Hematopoietic multipotent progenitor cell (in vitro differentiated cells): ENCODE results near the gene TYRP1. TPM values are rescaled to one million over a fixed set of nuclear protein-coding genes. Genes with fewer than 3 reads are reported as not detected.

Experiments used
- DNase-seq, 3 donors: peaks; one replicate each; pipeline ENCODE4 v3.0.0-alpha.2; 2011 to 2015; ENCODE audit warnings: low read depth in 2 of 3, low spot score in 2 of 3
- total RNA-seq: library from RNA; depleted of rRNA; stranded (reverse); fragments of >200 nt; gene quantifications from one replicate; pipeline ENCODE4 v1.2.3, GENCODE V29; 2012

The TYRP1 gene
- total RNA-seq, 1 donor: not detected

DNA sequence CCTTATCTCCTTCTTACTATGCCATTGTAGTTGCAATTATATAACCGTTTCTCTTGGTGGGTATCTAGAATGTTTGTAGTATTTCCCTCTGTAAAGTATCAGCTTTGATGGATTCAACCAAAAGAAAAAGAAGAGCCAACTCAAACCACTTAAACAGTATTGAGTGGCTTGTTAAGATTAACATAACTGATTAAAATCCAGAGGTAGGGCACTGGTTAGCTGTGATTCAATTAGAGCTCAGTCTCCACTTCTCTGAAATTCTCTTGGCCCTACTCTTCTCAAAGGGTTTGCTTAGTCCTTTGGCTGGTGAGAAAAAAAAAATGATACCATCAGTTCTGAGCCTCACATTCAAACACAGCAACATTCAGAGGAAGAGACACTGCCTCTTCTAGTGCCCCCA lies 37.0 kb downstream of the TYRP1 start:
- no peak for DNase-seq

DNA sequence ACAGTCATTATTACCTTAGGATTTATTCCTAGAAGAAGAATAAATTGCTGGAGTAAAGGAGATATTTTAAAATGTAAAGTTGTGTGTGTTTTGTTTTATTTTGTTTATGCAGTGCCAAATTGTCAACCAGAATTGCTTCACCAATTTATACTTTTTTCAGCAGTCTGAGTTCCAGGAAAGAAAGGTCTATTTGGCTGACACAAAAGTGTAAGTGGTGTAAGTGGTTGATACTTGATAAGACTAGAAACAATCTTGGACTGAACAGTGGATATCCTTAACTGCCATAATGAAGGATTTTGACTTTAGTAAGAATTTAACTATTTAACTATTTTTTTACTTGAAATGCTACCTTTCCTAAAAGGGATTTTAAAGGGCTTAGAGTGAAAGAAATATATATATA lies 37.7 kb downstream of the TYRP1 start:
- DNase-seq: no peak

DNA sequence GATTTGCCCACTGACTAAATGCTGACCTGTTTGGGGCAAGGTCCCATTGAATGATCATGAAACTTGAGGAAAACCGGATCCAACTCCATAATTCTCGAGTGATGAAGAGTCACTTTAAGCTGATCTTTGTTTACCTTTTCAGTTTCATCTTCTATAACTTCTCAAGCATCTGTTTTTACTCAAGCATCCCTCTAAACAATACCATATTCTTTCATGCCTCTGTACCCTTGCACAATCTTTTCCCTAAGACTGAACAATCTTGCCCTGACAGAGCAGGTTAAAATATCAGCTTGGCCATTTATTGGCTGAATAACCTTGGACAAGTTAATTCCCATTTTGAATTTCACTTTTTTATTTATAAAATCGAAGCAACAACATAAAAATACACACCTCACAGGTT lies 39.8 kb downstream of the TYRP1 start:
- DNase-seq: no peak

DNA sequence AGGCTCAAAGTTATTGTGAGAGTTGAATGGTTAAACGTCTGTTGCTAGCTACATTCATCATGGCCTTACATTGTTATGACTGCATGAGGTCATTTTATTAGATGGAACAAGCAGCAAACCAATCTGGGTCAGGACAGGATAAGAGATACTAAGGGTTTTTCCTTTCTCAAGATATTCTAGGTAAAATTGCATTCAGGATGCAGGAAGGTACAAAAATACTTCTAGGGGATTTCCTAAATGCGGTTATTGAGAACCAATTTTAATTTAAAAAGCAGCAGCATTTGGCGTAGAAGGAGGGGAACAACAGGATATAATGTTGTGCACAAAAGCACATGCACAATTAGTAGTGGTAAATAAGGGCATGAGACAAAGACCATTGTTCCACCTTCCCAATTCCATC lies 42.5 kb downstream of the TYRP1 start:
- DNase-seq: no peak

DNA sequence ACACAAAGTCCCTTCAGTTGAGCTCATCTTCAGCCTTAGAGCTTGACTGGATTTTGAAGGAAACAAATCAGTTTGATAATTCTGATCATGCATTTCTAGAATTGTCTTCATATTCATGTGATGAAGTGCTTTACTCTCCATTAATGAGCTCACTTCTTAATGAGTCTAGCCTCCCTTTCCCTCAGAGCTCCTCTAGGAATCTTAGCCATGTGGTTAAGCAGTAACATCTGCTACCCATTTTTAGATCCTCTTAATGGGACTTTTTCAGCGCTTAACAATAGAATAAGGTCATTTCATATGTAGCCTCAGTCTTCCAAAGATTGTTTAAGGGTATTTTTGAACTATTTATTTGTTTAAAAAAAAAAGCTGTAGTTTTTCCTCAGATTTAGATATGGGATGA lies 44.7 kb downstream of the TYRP1 start:
- no peak for DNase-seq

DNA sequence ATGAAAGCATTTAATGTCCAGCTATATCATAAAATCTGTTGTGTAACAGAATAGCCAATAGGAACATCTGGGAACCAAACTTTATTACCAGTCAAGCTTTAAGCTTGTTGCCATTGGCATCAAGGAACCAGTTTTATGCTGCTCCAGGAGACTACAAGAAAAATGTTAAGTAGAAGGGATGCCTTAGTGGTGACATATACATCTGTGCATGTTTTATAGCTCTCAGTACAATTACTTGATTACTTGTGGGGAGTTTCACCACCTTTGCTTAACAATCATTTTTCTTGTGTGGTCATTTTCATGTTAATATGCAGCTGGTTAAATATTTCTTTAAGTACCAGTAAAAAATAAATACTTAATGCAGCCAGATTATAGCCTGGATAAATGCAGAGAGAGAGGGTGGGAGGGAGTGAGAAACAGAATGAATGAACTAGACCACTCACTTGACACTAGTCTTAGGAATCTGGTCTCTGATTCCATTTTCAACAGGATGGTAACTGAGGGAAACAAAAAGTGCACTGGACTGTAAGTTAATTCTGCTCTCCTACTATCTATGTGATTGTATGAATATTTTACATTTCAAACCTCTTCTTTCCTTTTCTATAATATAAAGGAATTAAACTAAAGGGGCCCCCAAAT lies 45.9 kb downstream of the TYRP1 start:
- DNase-seq: no peak

DNA sequence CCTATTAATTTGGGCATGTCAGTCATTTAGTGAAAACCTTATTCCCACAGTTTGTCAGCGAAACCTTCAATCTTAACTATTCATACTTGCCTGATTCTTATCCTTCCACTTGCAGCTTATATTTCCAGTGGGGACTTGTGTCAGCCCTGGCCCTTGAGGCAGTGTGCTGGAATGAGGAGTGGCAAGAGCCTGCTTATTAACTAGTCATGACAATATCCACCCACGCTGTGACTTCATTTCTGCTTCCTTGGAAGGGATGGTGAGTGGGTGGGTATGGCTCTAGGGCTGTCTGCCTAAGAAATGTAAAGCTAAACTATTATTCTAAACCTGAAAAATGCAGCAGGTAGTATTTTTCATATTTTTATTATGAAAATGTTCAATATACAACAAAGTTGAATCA lies 47.7 kb downstream of the TYRP1 start:
- DNase-seq: no peak

DNA sequence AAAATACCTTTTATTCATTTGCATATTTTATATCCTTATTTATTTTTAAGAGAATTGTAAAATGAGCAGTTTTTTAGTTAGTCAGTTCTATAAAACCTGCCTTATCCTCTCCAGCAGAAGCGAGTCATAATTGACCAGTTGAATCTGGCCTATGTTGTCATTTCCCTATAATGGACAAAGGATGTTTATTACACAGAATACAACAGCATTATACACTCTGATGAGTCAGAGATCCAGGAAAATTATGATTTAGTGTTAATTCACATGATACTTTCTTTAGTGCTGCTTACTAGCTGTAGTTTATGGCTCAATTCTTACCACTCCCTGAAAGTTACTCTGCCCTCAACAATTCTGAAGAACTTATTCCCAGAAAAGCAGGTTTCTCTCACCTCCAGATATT lies 54.8 kb downstream of the TYRP1 start:
- no peak for DNase-seq

DNA sequence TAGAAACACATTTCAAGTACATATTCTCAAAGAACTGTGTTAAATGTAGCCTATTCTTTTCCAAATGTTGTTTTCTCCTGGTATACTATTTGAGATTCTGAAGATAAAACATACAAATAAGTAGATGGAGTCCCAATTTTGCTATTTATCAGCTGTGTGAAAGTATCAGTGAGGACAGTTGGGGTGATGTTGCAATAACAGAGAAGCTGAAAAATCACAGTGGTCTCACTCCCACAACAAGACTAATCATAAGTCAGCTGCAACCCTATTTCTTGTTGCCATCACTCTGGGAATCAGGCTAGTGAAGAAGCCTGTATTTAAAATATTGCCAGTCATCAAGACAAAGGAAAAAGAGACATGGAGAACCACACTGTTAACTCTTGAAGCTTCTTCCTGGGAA lies 55.8 kb downstream of the TYRP1 start:
- DNase-seq: no peak

DNA sequence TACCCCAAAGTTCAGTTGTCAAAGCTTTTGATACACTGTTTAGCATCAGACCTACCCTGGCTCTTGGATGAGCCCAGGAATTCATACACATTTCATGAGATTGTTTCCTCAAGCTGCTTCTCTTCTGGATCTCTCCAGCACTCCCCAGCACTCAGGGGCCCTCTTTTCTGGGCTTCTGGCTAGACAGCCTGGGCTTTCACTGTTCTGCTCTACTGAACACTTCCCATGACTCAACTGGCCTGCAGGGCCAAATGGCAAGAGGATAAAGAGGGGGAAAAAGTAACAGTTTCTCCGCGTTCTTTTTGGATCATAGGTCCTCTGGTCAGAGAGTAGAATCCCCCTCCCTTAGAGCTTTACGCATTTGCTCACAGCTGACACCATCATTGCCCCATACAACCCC lies 60.7 kb downstream of the TYRP1 start:
- no peak for DNase-seq

DNA sequence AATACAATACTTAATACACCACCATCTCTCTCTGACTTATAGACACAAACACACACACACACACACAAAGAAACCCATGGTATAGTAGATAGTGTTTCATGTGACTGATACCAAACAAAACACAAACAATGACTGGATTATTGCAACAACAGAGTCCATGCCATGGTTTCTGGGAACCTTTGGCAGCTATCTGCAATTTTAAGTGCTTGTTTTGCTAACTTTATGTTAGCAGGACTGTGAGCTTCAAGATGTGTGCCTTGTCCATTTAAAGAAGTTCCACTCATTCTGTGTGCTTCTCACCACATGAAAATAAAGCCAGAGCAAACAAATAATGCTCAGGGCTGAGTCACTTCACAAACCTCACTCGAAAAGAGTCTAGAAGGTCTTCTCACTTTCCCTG lies 66.6 kb downstream of the TYRP1 start:
- no peak for DNase-seq

Other genes with a start within 250 kb of the TYRP1 start
- gene LURAP1L, start 81.6 kb downstream of the TYRP1 start, total RNA-seq: 0.27 TPM